GM12865 (cell line): ENCODE data around the gene CEBPG.

Experiments
- DNase-seq: peaks from one replicate; pipeline ENCODE4 v3.0.0; 2010; ENCODE audit warnings: low read depth
- H3K4me3 ChIP-seq: 2 replicates; pipeline ENCODE4 v1.5.1; 2011; ENCODE audit warnings: mild to moderate bottlenecking, low read depth, low read length, control low read depth
- TF ChIP-seq, protein P1 (sequence below): IDR thresholded peaks from 2 replicates; pipeline ENCODE4 v1.5.1; 2011; ENCODE audit warnings: low read length, control low read depth, low read depth, inconsistent platforms; ENCODE audit not compliant: insufficient read depth; ENCODE audit errors: missing control alignments

The CEBPG gene

DNA sequence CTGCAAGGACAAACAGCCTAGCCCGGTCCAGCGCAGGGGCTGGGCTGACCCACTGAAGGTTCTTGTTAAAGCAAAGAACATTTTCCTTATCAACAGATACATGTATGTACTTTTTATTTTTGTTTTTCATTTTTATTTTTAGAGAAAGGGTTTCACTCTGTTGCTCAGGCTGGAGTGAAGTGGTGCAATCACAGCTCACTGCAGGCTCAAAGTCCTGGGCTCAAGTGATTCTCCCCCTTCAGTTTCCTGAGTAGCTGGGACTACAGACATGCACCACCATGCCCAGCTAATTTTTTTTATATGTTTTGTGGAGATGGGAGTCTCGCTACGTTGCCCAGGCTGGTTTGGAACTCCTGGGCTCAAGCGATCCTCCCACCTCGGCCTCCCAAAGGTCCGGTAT lies 47.9 kb downstream of the CEBPG start:
- no peak for DNase-seq
- TF ChIP-seq, protein P1, sequence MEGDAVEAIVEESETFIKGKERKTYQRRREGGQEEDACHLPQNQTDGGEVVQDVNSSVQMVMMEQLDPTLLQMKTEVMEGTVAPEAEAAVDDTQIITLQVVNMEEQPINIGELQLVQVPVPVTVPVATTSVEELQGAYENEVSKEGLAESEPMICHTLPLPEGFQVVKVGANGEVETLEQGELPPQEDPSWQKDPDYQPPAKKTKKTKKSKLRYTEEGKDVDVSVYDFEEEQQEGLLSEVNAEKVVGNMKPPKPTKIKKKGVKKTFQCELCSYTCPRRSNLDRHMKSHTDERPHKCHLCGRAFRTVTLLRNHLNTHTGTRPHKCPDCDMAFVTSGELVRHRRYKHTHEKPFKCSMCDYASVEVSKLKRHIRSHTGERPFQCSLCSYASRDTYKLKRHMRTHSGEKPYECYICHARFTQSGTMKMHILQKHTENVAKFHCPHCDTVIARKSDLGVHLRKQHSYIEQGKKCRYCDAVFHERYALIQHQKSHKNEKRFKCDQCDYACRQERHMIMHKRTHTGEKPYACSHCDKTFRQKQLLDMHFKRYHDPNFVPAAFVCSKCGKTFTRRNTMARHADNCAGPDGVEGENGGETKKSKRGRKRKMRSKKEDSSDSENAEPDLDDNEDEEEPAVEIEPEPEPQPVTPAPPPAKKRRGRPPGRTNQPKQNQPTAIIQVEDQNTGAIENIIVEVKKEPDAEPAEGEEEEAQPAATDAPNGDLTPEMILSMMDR = no peak
- H3K4me3 ChIP-seq = no peak overlapping the region

DNA sequence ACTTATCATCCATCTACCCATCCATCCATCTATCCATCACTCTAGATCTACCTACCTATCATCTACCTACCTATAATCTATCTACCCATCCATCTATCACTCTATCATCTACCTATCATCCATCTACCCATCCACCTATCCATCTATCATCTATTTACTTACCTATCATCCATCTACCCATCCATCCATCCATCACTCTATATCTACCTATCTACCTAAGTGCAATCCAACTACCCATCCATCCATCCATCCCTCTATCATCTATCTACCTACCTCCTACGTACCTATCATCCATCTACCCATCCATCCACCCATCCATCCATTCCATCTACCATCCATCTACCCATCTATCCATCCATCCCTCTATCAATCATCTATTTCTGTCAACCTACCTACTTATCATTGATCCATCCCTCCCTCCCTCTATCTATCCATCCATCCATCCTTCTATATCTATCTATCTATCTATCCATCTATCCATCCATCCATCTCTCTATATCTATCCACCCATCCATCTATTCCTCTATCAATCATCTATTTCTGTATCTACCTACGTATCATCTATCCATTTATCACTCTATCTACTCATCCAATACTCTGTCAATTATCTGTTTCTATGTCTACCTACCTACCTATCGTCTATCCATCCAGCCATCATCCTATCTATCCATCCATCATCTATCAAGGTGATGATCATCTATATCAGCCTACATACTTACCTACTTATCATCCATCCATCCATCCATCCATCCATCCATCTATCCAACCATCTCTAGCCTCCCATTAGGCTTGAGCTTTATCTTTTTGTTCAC lies 49.1 kb downstream of the CEBPG start:
- DNase-seq = no peak
- TF ChIP-seq, protein P1 = no peak
- H3K4me3 ChIP-seq = no peak overlapping the region

DNA sequence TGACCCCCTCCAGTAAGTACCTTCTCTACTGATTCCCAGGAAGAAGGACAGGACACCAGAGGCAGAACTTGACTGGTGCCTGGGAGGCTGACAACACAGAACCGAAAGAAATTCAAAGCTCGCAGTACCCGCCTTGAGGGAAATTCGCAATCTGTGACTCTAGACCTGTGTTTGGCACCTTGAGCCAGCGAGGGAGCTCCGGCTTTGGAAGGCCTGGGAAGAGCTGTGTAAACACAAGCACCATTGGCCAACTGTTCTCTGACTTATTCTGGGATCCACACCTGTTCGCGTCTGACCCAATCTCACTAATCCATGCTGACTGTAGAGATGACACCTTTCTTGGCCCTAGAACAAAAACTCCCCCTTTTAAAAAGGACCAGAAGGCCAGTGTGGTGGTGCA lies 50.7 kb downstream of the CEBPG start:
- TF ChIP-seq, protein P1 = no peak
- H3K4me3 ChIP-seq = no peak overlapping the region
- no peak for DNase-seq

DNA sequence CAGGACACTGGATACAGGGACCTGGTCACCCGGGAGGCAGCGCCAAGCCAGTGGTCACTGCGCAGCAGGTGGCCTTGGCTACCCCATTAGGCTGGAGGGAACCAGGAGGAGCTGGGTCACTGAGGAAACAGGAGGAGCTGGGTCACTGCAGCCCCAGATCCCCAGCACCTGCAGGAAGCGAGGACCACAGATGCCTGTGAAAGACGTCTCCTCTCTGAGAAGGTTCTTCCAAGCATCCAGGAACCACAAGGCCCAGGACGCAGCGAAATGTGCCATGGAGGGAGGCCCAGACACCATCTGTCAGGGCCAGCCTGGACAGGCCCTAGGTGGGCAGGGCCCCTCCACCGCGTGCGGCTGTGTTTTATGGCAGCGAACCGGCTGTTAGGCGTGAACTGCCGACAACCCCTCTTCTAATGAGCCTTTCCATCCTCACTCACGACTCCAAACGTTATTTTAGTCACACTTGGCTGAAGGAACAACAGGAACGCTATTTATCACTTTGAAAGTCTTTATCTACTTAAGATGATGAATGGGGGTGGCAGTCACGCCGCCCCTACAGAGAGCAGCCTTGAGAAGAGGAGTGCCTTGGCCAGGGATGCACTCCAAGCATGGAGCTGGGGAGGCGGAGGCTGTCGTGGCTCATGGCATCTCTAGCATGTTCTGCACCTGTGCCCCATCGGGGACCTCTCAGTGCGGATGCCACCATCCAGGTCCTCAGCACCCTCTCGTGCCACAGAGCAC lies 53.3 kb downstream of the CEBPG start:
- H3K4me3 ChIP-seq = no peak overlapping the region
- no peak for DNase-seq
- TF ChIP-seq, protein P1 = no peak

DNA sequence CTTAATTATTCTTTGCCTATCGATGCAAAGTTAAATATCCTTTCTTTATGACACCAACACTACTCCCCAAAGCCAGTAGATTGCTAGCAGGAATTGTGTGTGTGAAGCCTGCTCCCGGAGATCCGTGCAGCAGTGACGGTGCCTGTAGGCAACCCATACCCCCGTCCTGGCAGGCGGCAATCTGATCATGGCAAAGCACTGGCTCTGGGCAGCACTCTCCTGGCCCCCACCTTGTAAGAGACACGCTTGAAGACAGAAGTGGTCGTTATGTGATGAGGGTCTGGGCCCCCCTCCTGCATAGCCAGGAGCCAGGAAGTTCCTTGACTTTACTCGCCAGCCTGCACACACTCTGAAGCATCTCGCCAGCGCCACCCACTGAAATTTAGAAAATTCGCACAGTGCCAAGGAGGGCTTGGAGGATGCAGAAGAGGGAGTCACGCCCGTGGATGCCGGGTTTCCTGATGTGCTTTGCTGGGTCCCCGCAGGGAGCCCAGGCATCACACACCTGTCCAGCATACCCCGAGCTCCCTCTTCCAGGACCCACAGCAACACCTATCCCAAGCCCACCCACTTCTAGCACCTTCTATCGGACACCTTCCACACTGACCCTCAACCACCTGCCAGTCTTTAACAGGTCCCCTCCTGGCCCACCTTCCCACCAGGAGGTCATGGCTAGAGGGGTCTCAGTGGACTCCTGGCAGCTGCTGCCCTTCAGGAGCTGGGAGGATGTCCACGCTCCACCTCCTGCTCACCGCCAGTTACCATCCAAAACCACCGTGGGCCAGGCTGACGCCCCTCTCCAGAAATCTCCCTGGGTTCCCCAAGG lies 54.5 kb downstream of the CEBPG start:
- no peak for DNase-seq
- no peak overlapping the region for H3K4me3 ChIP-seq
- TF ChIP-seq, protein P1 = no peak

DNA sequence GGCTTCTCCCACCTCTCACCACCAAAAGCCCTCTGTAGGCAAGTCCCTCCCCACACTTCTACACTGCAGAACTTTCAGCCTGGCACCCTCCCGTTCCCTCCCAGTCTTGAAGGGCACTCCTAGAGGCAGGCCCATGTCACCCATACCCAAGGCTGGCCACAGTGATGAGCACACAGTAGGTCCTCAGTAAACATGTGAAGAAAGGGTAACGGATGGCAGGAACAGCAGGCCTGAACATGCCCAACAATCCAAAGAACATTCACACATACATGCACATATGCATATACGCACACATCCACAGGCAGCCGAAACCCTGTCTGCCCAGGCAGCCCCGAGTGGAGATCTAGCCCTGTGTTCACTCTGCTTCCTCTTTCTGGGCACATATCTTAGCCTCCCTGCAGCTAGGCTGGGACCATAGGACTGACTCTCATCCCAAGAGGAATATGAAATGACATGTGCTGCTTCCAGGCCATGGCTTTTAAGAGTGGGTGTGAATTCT lies 55.2 kb downstream of the CEBPG start:
- DNase-seq = no peak
- no peak overlapping the region for H3K4me3 ChIP-seq
- TF ChIP-seq, protein P1 = no peak
